Measurements from ENCODE around the gene MAP4K2. TPM values are rescaled to one million over a fixed set of nuclear protein-coding genes. Genes with fewer than 3 reads are reported as not detected.

MAP4K2 gene
- total and polyA plus RNA-seq, 2 donors from 2014 or later: 12.5 to 15.4 TPM

DNA sequence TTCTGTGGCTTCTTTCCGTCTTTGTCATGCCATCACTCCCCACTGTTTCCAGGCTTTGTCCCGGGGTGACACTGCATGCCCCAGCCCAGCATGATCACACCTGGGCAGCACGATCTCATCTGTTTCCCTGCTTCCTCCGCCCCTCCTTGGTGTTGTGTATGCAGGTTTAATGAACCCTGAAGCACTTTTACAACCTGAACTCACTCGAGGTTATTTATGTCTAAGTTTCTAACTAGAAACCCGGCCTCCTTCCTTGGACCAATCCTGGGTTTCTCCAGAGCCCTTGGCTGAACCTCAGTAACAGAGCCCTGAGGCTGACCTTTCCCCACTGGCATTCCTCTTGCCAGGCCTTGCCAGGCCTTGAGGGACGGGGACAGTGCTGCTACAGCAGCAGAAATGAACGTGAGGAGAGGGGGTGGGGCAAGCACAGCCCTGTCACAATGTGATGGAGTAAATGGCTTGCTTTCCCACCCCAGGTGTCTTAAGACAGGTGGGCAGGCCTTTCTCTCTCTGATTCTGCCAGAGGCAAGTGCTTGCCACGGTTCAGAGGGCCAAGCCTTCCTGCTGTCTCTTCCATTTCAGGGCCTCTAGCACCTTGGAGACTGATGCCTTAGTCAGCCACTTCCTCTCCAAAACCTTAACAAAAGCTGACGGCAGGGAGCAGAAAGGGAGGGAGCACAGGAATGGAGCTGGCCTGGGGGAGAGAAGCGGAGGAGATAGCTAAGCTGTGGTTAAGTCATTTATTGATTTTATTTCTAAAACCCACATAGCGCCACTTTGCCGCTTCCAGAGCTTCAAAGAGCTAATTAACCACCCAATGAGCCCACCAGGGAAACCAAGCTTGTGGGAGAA, 40.1 kb downstream of the MAP4K2 start:
- peaks cover 9 to 34% (median 27%) of the 10 kb centered on the region in 3 donors for H3K36me3 ChIP-seq (ENCODE audit: control insufficient read depth in 2 of 3, insufficient read depth in 3 of 3, low read length in 3 of 3)
- H3K27me3 ChIP-seq (ENCODE audit: control insufficient read depth, insufficient read depth, low read length): no peaks in the 10 kb centered on the region
- H3K27ac ChIP-seq (ENCODE audit: low read depth in 2 of 2, low read length in 2 of 2): peak overlapping the region; percentile 59 to 65
- no peak overlapping the region for H3K4me3 ChIP-seq (ENCODE audit: low read length in 3 of 3)
- peaks cover 3 to 52% (median 30%) of the 10 kb centered on the region in 3 donors for H3K4me1 ChIP-seq (ENCODE audit: control insufficient read depth in 2 of 3, insufficient read depth in 2 of 3, low read depth in 1 of 3, low read length in 3 of 3)
- no peaks in the 10 kb centered on the region for H3K9me3 ChIP-seq (ENCODE audit: control insufficient read depth in 2 of 3, insufficient read depth in 1 of 3, low read length in 3 of 3)
- peak; percentile 82 to 97 (median 91) for DNase-seq
- FAIRE-seq: no peak
- TF ChIP-seq CTCF (IDR thresholded peaks at IDR 0.05; ENCODE audit: borderline replicate concordance, extremely low read depth, insufficient read depth): no peak
- intact Hi-C loops (cut with DNase I): no loop called here
- peak overlapping the region in 2 of 3 donors; percentile 17 to 31 for H3K9ac ChIP-seq (ENCODE audit: low read length in 3 of 3)

DNA sequence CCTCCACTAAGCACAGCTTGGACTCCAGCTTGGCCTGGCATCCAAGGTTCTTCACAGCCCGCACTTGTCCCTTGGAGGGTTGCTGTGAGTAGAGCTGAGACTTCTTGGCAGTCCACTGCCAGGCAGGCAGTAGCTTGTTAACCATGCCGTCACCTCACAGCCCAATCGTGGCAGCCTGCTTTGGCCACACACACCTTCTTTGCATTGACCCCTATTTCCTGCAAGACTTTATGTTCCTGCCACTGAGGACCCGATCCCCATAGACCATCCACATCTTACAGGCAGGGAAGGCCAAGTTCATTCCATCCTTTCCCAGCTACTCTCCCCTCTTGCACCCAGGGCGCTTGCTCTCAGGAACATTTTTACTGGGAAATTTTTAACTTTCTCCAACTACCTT, 40.7 kb downstream of the MAP4K2 start:
- H3K4me3 ChIP-seq (ENCODE audit: low read length in 3 of 3): no peak overlapping the region
- no peak for FAIRE-seq
- H3K27ac ChIP-seq (ENCODE audit: low read depth in 2 of 2, low read length in 2 of 2): peak overlapping the region; percentile 45 to 65
- peak in 2 of 5 donors; percentile 48 to 65 for DNase-seq
- H3K9me3 ChIP-seq (ENCODE audit: control insufficient read depth in 2 of 3, insufficient read depth in 1 of 3, low read length in 3 of 3): no peaks in the 10 kb centered on the region
- peaks cover 8 to 27% (median 21%) of the 10 kb centered on the region in 3 donors for H3K36me3 ChIP-seq (ENCODE audit: control insufficient read depth in 2 of 3, insufficient read depth in 3 of 3, low read length in 3 of 3)
- no peak for TF ChIP-seq CTCF (IDR thresholded peaks at IDR 0.05; ENCODE audit: borderline replicate concordance, extremely low read depth, insufficient read depth)
- intact Hi-C loops (cut with DNase I): no loop called here
- no peak overlapping the region for H3K9ac ChIP-seq (ENCODE audit: low read length in 3 of 3)
- peaks cover 3 to 48% (median 30%) of the 10 kb centered on the region in 3 donors for H3K4me1 ChIP-seq (ENCODE audit: control insufficient read depth in 2 of 3, insufficient read depth in 2 of 3, low read depth in 1 of 3, low read length in 3 of 3)
- H3K27me3 ChIP-seq (ENCODE audit: control insufficient read depth, insufficient read depth, low read length): no peaks in the 10 kb centered on the region

DNA sequence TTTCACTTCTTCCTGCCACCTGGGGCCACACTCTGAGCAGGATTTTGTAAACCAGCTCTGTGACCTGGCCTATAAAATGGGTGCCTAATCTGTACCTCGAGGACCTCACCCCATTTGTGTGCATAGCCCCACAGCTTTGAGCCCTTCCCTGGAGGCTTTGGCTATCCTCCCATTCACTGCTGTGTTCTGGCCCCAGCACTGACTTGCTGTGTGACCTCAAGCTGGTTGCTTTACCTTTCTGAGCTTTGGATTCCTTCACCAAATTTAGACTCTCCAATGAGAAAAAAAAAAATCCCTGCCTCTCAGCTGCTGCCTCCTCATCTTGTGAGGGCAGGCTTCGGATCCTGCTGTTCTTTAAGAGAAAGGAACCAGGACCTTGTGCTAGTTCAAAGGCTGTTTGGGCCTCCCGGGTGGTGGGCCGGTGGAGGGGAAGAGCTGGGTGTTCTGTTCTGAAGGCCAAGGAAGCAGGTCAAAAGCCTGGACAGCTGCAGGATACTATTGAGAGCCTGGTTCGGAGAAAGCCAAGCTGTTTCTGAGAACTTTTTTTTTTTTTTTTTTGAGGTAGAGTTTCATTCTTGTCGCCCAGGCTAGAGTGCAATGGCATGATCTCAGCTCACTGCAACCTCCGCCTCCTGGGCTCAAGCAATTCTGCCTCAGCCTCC, 42.1 kb downstream of the MAP4K2 start:
- Histone ChIP-seq H3K9ac (ENCODE audit: low read length in 3 of 3) (no peak overlapping the region), H3K4me3 (ENCODE audit: low read length in 3 of 3) (no peak overlapping the region), H3K9me3 (ENCODE audit: control insufficient read depth in 2 of 3, insufficient read depth in 1 of 3, low read length in 3 of 3) (no peaks in the 10 kb centered on the region), H3K27ac (ENCODE audit: low read depth in 2 of 2, low read length in 2 of 2) (no peak overlapping the region), H3K36me3 (ENCODE audit: control insufficient read depth in 2 of 3, insufficient read depth in 3 of 3, low read length in 3 of 3) (peaks cover 5 to 19% (median 15%) of the 10 kb centered on the region in 3 donors), H3K27me3 (ENCODE audit: control insufficient read depth, insufficient read depth, low read length) (no peaks in the 10 kb centered on the region), H3K4me1 (ENCODE audit: control insufficient read depth in 2 of 3, insufficient read depth in 2 of 3, low read depth in 1 of 3, low read length in 3 of 3) (peaks cover 3 to 48% (median 30%) of the 10 kb centered on the region in 3 donors)
- DNase-seq: peak in 2 of 5 donors; percentile 9 to 34
- no peak for FAIRE-seq
- intact Hi-C loops (cut with DNase I): no loop called here
- TF ChIP-seq CTCF (IDR thresholded peaks at IDR 0.05; ENCODE audit: borderline replicate concordance, extremely low read depth, insufficient read depth): no peak

Data from kidney (tissue), 14 donors.